GM12801 (cell line): Measurements from ENCODE around the gene SLC4A5.

Experiments
- CTCF ChIP-seq: IDR thresholded peaks from one replicate; pipeline ENCODE4 v1.5.1; 2011; ENCODE audit warnings: control low read depth; ENCODE audit not compliant: insufficient read length; ENCODE audit errors: extremely low read depth

The SLC4A5 gene

GRCh38 chr2:74179063-74179865 is 164.0 kb downstream of the SLC4A5 start:
- no peak for TF ChIP-seq CTCF

- TF ChIP-seq CTCF: no peak
Measured at GRCh38 chr2:74178211-74179062, 164.8 kb downstream of the SLC4A5 start, which contains the start of gene MOB1A. Gene MOB1A (minus strand): TSS chr2:74178879. CDS start chr2:74178674, 205 bp downstream.

GRCh38 chr2:74177696-74178095 is 165.5 kb downstream of the SLC4A5 start:
- no peak for TF ChIP-seq CTCF

GRCh38 chr2:74174909-74175308 is 168.3 kb downstream of the SLC4A5 start:
- no peak for TF ChIP-seq CTCF

- TF ChIP-seq CTCF: no peak
Measured at GRCh38 chr2:74168739-74169138, 174.5 kb downstream of the SLC4A5 start.
